ENCODE data around the gene PHF20. TPM values are rescaled to one million over a fixed set of nuclear protein-coding genes. Genes with fewer than 3 reads are reported as not detected.

PHF20 gene
- total and polyA plus RNA-seq, 2 of the 13 experiments (the other 11 are each of a cell fraction or from before 2014, with no cell fraction given): 22.8 to 34.1 TPM

- FAIRE-seq: no peak
- no peak for ATAC-seq
- no peak for DNase-seq (ENCODE audit: low spot score)
- no peak for TF ChIP-seq ZNF598 (CRISPR knock-in tag; IDR thresholded peaks at IDR 0.05; ENCODE audit: borderline replicate concordance)
- Histone ChIP-seq H3K9ac (ENCODE audit: insufficient read depth, low read depth, low read length) (no peak overlapping the region), H3K36me3 (replicated peaks in 1 of 2; ENCODE audit: control insufficient read depth in 1 of 2, insufficient read depth in 2 of 2, low read length in 2 of 2) (peaks cover 2 to 12% of the 10 kb centered on the region in 2 experiments; a peak in 2 of 5 replicates), H4K20me1 (ENCODE audit: insufficient read depth, low read length) (no peaks in the 10 kb centered on the region), H2AFZ (ENCODE audit: low read length) (no peak overlapping the region), H3K4me1 (ENCODE audit: insufficient read depth, low read length) (no peaks in the 10 kb centered on the region), H3K27me3 (ENCODE audit: control insufficient read depth in 1 of 2, insufficient read depth in 2 of 2, low read length in 2 of 2) (no peaks in the 10 kb centered on the region), H3K9me3 (ENCODE audit: low read length) (no peaks in the 10 kb centered on the region), H3K4me2 (ENCODE audit: low read depth, low read length) (no peak overlapping the region), H3K79me2 (ENCODE audit: insufficient read depth, low read length) (no peaks in the 10 kb centered on the region), H3K27ac (ENCODE audit: extremely low read length, insufficient read depth, low read length) (no peak overlapping the region), H3K4me3 (replicated peaks in 1 of 3; ENCODE audit: insufficient read depth in 1 of 3, low read depth in 2 of 3, low read length in 3 of 3) (no peak overlapping the region)
- CTCF ChIA-PET (ENCODE audit: low intra/inter-chr PET ratio, low total read pairs): no interaction called here
- in situ Hi-C loops (cut with HindIII; ENCODE audit: extremely low pct_ligation_motif_present, low pct_unique_long_range_greater_than_20kb) (no loop called here), intact Hi-C loops (cut with micrococcal nuclease; ENCODE audit: unreplicated experiment) (no loop called here)
- 97% methylated on average over 1 of the region's 1 CpG for WGBS (ENCODE audit: low lambda C conversion rate)
- POLR2A ChIA-PET: interaction anchor here (1.7 kb wide), 1 partner anchor 125 kb away, joined by 3 read pairs; the partner anchor contains the start of gene RBM39
- BruUV-seq (replicated peaks): no TSS peak
Observed at GRCh38 chr20:35866418-35867202, 94.8 kb downstream of the PHF20 start.

GRCh38 chr20:35870541-35871258, 98.9 kb downstream of the PHF20 start:
- ATAC-seq (no peak), FAIRE-seq (no peak), DNase-seq (ENCODE audit: low spot score) (no peak)
- Histone ChIP-seq H3K4me1 (ENCODE audit: insufficient read depth, low read length) (no peaks in the 10 kb centered on the region), H3K79me2 (ENCODE audit: insufficient read depth, low read length) (no peaks in the 10 kb centered on the region), H3K27me3 (ENCODE audit: control insufficient read depth in 1 of 2, insufficient read depth in 2 of 2, low read length in 2 of 2) (no peaks in the 10 kb centered on the region), H3K4me2 (ENCODE audit: low read depth, low read length) (no peak overlapping the region), H3K9me3 (ENCODE audit: low read length) (no peaks in the 10 kb centered on the region), H3K4me3 (replicated peaks in 1 of 3; ENCODE audit: insufficient read depth in 1 of 3, low read depth in 2 of 3, low read length in 3 of 3) (no peak overlapping the region), H3K9ac (ENCODE audit: insufficient read depth, low read depth, low read length) (no peak overlapping the region), H3K36me3 (replicated peaks in 1 of 2; ENCODE audit: control insufficient read depth in 1 of 2, insufficient read depth in 2 of 2, low read length in 2 of 2) (peaks cover 4 to 13% of the 10 kb centered on the region in 2 experiments; a peak in 2 of 5 replicates), H4K20me1 (ENCODE audit: insufficient read depth, low read length) (no peaks in the 10 kb centered on the region), H3K27ac (ENCODE audit: extremely low read length, insufficient read depth, low read length) (no peak overlapping the region), H2AFZ (ENCODE audit: low read length) (no peak overlapping the region)
- ChIA-PET CTCF (ENCODE audit: low intra/inter-chr PET ratio, low total read pairs) (no interaction called here), POLR2A (no interaction called here)
- no TSS peak for BruUV-seq (replicated peaks)
- in situ Hi-C loops (cut with HindIII; ENCODE audit: extremely low pct_ligation_motif_present, low pct_unique_long_range_greater_than_20kb): no loop called here
- 96% methylated on average over 7 of the region's 7 CpGs for WGBS (ENCODE audit: low lambda C conversion rate)
- intact Hi-C loops (cut with micrococcal nuclease; ENCODE audit: unreplicated experiment): no loop called here
- no peak for TF ChIP-seq CREB1 (IDR thresholded peaks at IDR 0.05)
- TF ChIP-seq CREB1 (CRISPR knock-in tag; IDR thresholded peaks at IDR 0.05): no peak
- no peak for TF ChIP-seq SATB2 (CRISPR knock-in tag; IDR thresholded peaks at IDR 0.05)
- no peak for TF ChIP-seq ZNF431 (CRISPR knock-in tag; IDR thresholded peaks at IDR 0.05; ENCODE audit: borderline replicate concordance, low read depth)
- TF ChIP-seq ZBTB7A (CRISPR knock-in tag; IDR thresholded peaks at IDR 0.05): no peak
- TF ChIP-seq MIER2 (CRISPR knock-in tag; IDR thresholded peaks at IDR 0.05): no peak
- TF ChIP-seq ZNF318 (CRISPR knock-in tag; IDR thresholded peaks at IDR 0.05): no peak
- no peak for TF ChIP-seq ZNF329 (CRISPR knock-in tag; IDR thresholded peaks at IDR 0.05; ENCODE audit: low read depth)
